ENCODE measurements around the gene VPS37D.

GRCh38 chr7:73631558-73631957 lies 36.1 kb upstream of the VPS37D start:
- TF ChIP-seq CREB1 (IDR thresholded peaks at IDR 0.05; ENCODE audit: low read depth) = no peak
- no peak for TF ChIP-seq EP300 (IDR thresholded peaks at IDR 0.05; ENCODE audit: borderline replicate concordance)

All from Ishikawa (cell line).